Right lung (tissue), 5 donors: ENCODE results near the gene CHRNA5. TPM values are rescaled to one million over a fixed set of nuclear protein-coding genes. Genes with fewer than 3 reads are reported as not detected.

ENCODE experiments used
- DNase-seq, 2 donors: peaks; one replicate each; pipeline ENCODE4 v3.0.0-alpha.2; 2013
- polyA plus RNA-seq, 5 donors: library from polyadenylated mRNA; unstranded; fragments of 120-200 nt; gene quantifications; one replicate each; pipeline versions ENCODE4 v1.2.1 to v1.2.3, GENCODE V29; 2013; ENCODE audit warnings: inconsistent platforms in 1 of 5, low replicate concordance in 1 of 5; ENCODE audit not compliant: insufficient read length in 5 of 5, insufficient read depth in 1 of 5

Gene CHRNA5
- polyA plus RNA-seq, 5 donors: 1.2 to 3.2 (median 2.5) TPM

DNA sequence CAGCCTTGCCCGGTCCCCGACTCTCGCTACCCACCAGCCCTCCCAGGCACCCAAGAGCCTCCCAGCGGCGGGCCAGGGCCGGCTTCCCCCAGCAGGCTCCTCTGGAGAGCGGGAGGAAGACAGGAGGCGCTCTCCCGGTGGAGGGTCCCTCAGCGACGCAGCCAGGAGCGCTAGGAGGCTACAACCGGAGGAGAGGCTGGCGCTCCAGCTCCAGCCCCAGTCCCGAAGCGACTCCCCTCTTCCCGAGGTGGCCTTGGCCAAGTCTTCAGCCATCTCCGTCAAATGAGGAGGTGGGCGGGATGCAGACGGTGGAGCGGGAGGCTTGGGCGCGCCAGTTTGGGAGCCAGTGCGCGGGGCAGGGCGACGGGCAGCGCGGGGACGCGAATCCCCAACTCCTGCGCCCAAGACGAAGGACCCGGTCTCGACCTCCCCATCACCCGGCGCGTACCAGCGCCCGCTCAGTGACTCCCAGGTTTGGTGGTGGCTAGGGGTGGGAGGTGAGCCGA, 54.8 kb downstream of the CHRNA5 start:
- DNase-seq: no peak

DNA sequence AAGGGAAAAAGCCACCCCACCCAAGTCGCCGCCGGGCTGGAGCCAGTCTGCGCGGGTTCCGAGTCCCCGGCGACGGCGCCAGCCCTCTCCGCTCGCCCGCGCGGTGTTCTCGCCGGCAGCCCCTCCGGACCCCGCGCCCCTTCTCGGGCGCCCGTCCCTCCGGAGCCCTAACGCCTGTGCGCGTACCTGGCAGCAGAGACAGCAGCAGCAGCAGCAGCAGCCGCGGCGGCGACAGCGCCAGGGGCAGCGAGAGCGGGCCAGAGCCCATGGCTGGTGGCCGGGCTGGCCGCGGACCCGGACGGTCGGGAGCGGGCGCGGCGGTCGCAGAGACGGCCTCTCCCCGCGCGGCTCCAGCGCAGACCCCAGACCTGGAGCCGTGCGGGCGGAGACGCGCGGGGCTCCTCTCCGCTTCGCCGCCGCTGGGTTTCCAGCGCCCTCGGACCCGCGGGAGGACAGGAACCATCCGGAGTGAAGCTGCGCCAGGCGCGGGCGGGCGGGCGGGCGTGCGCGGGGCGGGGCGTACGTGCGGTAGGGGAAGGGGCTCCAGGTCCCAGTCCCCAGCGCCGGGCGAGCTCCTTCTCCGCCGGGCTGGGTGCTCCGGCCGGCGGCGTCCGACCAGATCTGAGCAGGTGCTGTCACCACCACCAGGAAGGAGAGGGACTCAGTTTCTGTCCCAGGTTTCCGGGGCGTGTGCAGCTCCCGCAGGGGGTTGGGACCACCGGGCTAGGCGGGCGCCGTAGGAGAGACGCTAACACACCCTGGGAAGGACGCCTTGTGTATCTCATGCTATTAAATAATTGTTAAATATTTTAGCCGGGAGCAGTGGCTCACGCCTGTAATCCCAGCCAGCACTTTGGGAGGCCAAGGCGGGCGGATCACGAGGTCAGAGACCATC, 55.5 kb downstream of the CHRNA5 start, which contains the start of gene CHRNA3:
TSS of gene CHRNA3 (minus strand) at position 470 of the 895 bp plus-strand sequence. CDS start at position 268, 202 bp downstream.
- no peak for DNase-seq

DNA sequence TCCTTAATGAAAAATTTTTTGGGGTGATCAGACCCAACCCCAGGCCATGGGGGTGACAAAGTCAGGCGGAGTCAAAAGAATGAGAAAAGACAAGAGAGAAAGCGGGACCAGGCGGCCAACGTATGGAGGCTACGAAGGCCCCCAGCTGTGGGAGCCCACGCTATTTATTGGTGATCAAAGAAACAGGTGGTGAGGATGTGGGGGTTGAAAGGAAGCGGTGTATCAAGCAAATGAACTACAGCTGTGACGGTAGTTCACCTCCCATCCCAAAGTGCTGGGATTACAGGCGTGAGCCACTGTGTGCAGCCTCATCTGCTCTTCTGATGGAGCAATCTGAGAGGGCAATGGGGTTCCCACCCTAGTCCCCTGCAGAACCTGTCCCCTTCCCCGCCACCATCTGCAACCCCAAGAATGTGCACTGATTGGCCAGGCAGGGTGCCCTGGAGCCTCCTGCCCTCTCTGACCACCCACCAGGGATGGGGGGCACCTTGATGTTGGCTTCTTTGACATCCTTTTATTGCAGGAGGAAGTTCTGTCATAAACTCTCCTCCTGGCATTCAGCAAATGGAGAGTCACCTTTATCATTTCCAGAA, 56.6 kb downstream of the CHRNA5 start:
- DNase-seq: no peak

DNA sequence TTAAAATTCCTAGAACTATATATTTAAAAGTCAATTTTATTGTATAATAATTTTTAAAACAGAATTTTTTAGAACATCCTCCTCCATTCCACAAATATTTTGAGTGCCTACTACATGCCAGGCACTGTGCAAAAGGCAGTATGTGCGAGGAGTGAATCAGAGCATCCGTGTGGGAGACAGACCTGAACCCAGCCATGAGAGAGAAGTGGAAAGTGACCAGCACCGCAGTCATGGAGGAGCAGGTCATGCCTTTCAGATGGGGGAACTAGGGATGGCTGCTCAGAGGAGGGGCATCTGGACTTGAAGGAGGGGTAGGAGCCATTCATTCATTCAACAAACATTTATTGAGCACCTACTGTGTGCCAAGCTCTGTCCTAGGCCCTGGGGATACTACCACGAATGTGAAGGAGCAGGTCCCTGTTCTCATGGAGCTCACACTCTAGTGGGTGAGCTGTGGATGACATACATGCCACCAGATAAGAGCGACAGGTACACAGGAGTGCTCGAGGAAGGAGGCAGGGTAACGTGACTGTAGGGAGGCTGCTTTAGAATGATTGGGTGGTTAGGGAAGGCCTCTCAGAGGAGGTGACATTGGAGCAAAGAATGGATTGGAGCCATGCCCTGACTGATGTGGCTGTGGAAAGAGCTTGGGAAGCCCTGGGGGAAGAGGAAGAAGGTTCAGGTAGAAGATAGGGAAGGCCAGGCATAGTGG, 58.6 kb downstream of the CHRNA5 start:
- no peak for DNase-seq

DNA sequence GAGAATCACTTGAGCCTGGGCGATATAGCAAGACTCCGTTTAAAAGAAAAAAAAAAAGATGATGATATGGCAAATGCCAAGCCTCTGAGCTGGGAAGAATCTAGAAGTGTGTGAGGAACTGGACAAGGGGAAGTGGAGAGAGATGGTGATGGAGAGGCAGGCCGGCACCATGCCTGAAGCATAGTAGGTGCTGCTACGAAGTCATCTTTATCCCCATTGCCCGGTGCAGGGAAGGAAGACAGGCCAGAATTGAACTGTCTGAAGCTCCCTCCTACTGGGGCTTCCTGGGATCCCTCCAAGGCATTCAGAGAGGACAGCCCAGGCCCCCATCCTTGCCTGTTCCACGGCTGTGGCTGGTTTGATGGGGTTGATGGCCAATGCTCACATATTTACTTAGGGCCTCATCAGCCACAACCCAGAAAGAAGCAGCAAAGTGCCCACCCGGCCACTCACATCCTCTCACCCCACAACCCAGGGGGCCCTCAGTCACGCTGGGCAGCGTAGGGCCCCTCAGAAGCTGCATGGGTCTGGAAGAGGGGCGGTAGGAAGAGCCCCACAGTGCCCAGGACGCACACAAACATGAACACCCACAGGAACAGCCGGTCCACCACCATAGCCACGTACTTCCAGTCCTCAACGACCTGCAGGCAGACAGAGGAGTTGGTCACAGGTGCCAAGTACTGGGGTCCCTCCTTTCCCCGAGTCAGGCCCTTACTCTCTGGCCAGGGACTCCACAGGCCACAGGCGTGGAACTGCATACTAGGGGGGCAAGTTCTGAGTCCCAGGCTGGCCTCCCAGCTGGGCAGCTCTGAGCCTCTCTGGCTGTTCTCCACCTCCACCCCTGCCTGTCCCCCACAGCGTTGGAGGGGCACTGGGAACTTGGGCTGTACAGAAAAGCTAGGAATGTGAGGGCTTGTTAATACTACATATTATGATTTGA, 59.6 kb downstream of the CHRNA5 start:
- DNase-seq: no peak

DNA sequence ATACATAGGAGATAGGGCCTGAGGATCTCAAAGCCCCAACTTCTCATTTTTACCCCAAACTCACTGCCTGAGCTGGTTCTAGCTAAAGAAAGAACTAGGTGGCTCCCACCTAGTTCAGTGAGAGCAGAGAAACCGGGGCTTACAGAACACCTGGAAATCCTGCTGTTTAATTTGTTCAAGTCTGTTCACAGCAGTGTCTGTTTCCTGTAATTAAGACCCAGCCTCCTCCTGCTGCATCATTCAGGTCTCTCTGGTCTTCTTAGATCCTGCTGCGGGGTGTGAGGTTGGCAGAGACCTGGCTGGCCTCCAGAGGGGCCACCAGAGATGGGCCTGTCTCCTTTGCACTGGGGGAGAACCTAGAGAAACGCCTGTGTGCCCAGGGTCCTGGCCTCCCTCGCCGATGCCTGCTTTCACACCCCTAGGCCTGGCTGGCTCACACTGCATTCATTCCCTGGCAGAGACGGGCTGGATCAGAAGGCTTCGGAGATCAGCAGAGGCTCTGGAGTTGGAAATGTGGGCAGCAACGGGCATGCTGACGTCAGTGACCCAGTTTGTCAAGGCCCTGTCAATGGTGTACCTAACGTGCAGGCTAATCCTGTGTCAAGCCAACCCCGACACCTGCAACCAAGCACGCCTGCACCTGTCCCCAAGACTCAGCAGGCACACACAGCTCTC, 60.4 kb downstream of the CHRNA5 start:
- DNase-seq: no peak

DNA sequence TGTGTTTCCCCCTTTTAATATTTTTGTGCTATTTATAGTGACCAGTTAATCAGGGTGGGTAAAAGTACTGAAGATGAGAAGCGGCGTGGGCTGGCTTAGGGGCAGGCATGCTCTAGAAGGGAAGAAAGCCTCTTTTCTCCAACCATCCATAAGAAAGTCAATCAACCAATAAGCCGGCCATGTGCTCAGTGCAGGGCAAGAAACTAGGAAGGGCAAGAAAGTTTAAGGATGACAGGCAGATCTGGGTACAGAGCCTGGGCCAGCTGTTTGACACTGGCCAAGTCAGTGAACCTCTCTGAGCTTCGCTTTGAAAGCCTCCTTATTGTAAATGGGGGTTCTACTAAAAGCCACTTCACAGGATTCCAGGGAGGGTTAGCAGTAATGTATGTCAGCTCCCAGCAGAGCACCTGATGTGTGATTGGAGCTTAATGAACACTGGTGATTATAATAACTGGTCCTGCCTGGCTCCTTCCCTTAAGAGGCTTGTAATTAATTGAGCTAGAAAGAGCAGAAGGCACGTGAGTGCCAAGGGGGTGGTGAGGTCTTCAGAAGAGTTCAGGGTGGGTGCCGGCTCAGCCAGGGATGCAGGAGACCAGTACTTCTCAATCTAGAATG, 61.2 kb downstream of the CHRNA5 start:
- no peak for DNase-seq

DNA sequence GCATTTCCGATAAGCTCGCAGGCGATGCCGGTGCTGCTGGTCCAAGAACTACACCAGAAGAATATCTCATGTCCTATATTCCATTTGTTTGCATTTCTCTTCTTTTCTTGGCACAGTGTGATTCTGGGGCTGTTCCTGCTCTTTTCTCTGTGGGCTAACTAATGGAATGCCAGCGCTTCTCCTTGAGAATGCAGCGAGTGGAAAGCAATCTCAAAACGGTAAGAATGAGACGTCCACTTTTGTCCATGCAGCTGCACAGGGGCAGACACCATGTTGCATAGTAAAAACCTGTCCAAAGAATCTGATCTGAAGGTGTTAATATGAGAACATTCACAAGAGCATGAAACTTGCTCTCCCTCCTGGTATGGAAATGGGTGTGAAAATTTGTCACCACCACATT, 62.0 kb downstream of the CHRNA5 start:
- DNase-seq: no peak

DNA sequence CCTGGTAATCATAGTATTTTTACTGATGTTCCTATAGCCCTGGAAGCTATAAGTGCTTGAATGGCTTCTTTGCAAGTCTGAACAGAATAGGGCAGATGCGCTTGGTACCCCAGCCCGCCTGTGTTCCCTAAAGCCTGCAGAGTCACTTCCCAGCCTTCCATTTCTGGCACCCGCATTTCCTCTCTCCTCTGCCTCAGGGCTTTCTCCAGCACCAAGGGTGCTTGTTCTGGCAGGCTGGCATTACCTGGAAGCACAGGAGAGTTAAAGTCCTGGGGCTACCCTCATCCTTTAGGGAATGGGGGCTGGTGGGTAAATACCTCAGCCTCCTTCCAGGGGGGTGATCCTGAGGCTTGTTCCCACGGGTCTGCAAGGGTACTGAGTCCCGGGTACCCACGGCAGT, 62.9 kb downstream of the CHRNA5 start:
- DNase-seq: no peak

DNA sequence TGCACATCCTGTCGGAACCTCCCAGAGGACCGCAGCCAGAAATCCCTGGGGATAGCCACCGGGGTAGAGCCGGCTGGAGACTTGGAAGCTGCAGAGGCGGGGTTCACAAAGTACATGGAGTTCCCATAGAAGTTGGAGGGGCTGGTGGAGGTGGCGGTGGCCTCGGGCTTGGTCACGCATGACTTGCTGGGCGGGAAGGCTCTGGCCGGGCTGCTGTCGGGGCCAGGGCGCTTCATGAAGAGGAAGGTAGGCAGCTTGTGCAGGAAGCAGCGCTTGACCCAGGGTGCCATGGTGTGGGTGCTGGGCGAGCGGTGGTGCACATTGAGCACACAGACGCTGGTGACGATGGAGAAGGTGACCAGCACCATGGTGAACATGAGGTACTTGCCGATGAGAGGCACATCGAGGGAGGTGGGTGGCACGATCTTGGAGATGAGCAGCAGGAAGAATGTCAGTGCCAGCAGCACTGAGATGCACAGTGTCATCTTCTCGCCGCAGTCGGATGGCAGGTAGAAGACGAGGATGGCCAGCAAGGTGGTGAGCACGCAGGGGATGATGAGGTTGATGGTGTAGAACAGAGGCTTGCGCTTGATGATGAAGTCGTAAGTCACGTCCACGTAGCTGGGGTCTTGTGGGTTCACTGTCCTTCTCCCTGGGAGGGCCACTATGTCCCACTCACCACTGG, 63.9 kb downstream of the CHRNA5 start:
- no peak for DNase-seq

DNA sequence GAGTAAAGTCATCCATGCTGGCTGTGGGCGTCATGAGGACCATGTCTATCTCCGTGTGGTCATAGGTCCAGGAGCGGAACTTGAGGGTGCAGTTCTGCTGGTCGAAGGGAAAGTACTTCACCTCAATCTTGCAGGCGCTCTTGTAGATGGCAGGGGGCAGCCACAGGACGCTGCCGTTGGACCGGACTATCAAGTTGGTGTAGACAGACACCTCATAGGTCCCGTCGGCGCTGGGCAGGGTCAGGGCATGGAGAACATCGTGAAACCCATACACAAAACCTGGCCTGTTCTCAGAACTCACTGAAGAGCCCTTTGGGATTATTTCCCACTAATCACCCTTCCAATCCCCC, 64.4 kb downstream of the CHRNA5 start:
- DNase-seq: no peak

DNA sequence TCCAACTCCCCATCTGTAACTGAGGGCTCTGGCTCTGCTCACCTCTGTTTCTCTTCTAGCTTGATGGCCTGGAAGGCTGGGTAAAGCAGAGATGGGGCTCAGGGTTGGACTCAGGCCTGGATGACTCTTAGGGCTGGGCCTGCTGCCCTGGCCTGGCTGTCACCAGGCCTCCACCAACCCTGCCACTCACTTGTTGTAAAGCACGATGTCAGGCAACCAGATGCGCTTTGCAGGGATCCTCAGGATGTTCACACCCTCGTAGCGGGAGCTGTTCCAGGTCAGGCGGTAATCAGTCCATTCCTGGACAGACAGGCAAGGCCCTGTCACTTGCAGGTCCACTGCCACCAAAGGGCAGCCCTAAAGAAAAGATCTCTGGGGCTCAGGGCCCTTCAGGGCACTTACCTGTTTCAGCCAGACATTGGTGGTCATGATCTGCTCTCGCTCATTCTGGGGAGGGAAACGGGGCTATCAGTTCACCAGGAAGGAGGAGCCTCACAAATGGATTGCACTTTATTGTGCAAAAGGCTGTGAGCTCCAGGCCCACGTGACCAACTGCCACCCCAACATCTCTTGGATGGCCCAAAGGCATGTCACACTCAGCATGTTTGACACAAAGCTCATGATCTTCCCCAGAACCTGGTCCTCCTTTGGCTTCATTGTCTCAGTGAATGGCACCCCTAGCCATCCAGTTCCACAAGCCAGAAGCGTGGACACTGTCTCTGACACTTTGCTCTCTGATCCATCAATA, 65.7 kb downstream of the CHRNA5 start:
- no peak for DNase-seq

DNA sequence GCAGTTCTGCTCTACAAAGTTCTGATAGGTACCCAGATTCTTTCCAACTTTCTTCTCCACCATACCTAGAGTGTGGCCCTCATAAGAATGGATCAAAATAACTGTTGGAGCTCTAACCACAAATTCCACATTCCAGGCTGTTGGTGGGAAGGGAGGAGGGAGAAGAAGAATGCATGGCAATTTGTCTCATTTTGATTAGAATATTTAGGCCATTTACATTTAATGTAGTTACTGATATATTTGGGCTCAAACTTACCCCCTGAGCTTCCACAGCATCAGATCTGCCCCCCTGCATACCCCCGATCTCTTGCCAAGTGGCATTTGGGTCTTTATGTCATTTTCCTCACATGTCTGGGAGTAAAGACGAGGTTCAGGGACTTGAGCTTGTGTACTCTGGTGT, 68.0 kb downstream of the CHRNA5 start:
- no peak for DNase-seq

DNA sequence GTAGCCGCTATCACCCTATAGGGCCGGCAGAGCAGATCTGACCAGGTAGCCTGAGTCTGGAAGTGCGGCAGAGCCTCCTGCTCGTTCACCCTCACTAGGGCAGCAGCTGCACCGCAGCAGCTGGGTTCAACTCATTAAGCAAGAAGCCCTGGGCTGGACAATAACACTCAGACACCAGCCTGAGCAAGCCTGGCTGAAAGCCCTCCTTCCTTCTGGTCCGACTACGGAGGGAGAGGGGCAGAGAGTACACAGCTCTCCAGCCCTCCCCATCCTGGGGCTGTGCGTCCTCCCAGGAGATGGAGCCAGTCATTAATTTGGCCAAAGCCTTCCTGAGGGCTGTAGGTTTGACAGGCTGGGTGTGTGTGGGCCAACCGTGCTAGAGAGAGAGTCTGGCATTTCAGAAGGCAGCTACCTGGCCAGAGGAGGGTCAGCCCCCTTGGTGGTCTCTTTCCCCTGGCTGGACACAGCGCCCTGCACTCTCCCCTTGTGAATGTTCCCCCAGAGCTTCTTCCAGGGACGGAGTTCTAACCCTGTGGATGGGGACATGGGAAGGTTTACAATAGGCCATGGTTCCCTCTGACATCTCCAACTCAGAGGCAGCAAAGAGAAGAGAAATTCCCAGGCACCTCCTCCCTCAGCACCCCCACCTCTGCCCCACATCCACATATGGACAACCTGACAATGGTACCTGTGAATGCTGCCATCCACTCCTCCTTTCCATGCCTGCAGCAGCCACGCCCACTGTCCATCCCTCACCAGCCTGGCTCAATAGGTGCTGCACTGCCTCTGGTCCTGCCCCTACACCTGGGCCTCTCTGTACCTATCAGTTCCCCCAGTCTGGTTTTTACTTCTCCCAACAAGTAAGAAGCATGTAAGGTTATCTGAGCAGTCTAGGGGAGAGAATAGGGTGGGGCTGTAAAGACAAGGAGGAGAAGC, 69.2 kb downstream of the CHRNA5 start:
- no peak for DNase-seq

DNA sequence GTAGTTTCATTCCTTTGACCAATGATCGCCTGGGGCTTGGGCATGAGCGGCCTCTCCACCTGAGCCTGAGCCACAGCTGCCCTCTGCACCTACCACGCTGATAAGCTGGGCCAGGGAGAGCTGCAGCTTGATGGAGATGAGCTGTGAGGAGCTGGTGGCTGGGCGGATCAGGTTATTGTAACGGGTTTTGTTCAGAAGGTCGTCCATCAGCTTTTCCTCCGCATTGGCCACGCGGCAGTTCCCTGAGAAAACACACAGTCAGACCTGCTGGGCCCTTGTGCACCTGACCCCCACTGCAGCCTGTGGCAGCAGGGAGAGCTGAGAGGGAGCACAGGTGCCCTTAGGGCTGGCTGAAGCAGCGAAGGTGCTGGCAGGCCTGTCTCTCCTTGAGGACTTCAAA, 70.0 kb downstream of the CHRNA5 start:
- no peak for DNase-seq

DNA sequence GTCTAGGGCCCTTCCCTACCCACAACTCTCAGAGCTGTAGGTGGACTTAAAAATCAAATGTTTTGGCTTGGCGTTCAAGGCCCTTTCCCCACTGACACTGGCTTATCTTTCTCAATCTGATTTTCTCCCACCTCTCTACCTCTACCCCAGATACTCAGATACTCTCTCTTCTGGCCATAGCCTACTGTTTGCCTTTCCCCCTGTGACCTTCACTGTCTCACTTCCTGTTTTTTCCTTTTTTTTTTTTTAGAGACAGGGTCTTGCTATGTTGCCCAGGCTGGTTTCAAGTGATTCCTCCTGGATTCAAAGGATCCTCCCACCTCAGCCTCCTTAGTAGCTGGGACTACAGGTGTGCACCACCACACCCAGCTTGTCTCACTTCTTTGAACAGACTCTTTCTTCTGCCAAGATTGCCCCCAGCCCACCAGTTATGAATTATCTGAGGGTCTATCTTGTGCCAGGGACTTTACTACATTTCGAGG, 71.1 kb downstream of the CHRNA5 start:
- DNase-seq: no peak

DNA sequence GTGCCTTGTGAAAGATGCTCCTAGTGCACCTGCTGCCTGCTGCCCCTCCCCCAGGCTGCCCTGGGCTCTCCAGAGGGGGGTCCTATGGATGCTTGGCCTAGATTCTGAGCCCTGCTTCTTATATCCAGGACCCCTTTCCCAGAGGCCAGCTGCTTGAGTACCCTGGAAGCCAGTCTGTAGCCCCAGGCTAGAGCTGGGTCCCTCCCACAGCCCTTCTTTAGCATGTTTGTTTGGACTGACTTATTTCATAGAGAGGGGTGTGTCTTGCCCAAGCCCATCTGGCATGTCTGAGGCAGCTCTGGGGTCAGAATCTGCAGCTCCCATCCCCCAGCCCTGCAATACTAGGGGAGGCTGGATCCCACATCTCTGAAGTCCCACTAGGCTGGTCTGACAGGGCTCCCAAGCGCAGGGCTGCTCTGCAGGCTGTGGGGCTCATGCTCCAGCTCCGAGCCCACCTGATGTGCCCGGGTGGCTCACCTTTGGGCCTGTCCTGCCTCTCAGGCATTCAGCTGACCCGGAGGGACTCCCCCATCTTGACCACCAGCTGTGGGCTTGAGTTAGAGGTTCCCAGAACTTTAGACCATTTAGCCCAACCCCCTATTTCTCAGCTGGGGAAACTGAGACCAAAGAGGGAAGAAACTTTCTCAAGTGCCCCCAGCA, 72.6 kb downstream of the CHRNA5 start:
- no peak for DNase-seq
